Tibial nerve (tissue), 4 donors: Measurements from ENCODE around the gene SFTPB.

Source experiments
- CTCF ChIP-seq, 5 experiments: fragments of 200-600 bp in 3 of 5; fragments of 450-650 bp in 2 of 5; sonication (generic) in 3 of 5; IDR thresholded peaks; one replicate each; pipeline ENCODE4 v1.5.1; 2016 to 2019; ENCODE audit warnings: antibody characterized with exemption in 5 of 5, mild to moderate bottlenecking in 3 of 5, moderate library complexity in 2 of 5
- EP300 ChIP-seq, 2 donors: sonication (generic); formaldehyde crosslinking; IDR thresholded peaks; one replicate each; pipeline ENCODE4 v1.6.1; 2017; ENCODE audit warnings: antibody characterized with exemption in 2 of 2, mild to moderate bottlenecking in 1 of 2
- POLR2A ChIP-seq, 2 donors: fragments of 450-650 bp; IDR thresholded peaks; one replicate each; pipeline ENCODE4 v1.6.1; 2017; ENCODE audit warnings: antibody characterized with exemption in 2 of 2, mild to moderate bottlenecking in 2 of 2, moderate library complexity in 2 of 2

GRCh38 chr2:85674417-85674816 is 6.4 kb upstream of the SFTPB start:
- no peak for TF ChIP-seq CTCF (IDR thresholded peaks at IDR 0.05)
- TF ChIP-seq POLR2A (IDR thresholded peaks at IDR 0.05): no peak
- peak in 1 of 2 donors; percentile 73 for TF ChIP-seq EP300 (IDR thresholded peaks at IDR 0.05)
